SK-N-DZ (cell line): Measurements from ENCODE around the gene SORCS2.

Experiments
- DNase-seq: peaks from one replicate; pipeline ENCODE4 v3.0.0-alpha.2; 2015; ENCODE audit warnings: low spot score

The SORCS2 gene

DNA sequence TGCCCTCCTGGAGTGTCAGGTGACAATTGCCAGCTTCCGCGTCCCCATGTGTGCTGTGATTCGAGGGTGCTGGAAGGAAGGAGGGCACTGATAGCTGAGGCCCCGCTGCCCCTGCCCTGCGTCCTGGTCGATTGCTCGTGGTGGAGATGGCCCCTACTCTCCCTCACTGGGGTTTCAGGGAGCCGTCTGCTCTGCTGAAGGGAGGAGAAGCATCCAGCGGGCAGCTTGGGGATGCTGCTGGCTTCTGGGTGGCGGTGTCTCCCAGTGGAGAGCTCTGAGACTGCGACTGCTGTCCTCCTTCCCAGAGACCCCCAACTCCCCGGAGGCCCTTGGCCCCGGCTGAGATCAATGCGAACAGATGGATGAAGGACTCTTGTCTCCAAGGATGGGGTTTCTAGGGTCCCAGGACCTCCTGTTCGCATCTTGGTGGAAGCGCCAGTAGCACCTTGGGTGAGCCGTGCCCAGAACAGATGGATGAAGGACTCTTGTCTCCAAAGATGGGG lies 143.8 kb downstream of the SORCS2 start:
- no peak for DNase-seq

DNA sequence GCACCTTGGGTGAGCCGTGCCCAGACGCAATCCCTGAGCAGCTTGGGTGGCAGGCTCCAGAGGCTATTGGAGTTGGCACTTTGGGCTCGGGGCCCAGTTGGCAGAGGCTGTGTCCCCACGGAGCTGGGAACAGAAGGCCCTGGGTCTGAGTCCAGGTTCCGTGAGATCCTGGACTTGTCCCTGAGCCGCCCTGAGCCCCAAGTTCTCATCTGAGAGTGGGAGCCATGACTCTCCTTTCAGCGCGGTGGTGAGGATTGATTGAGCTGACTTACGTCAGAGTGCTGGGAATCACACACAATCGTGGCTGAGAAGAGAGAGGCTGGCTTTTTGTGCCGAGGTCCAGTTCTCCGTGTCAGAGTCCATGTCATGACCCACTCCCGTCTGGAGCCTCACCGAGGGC lies 144.4 kb downstream of the SORCS2 start:
- no peak for DNase-seq

GRCh38 chr4:7337196-7338058 lies 145.1 kb downstream of the SORCS2 start:
- DNase-seq = no peak

DNA sequence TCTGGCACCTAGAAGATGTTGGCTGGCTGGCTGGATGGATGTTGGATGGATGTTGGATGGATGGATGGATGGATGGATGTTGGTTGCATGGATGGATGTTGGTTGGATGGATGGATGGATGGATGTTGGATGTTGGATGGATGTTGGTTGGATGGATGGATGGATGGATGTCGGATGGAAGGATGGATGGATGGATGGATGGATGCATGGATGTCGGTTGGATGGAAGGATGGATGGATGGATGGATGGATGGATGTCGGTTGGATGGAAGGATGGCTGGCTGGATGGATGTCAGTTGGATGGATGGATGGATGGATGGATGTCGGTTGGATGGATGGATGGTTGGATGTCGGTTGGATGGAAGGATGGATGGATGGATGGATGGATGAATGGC lies 145.7 kb downstream of the SORCS2 start:
- DNase-seq = no peak

GRCh38 chr4:7338876-7339623 lies 146.7 kb downstream of the SORCS2 start:
- no peak for DNase-seq

DNA sequence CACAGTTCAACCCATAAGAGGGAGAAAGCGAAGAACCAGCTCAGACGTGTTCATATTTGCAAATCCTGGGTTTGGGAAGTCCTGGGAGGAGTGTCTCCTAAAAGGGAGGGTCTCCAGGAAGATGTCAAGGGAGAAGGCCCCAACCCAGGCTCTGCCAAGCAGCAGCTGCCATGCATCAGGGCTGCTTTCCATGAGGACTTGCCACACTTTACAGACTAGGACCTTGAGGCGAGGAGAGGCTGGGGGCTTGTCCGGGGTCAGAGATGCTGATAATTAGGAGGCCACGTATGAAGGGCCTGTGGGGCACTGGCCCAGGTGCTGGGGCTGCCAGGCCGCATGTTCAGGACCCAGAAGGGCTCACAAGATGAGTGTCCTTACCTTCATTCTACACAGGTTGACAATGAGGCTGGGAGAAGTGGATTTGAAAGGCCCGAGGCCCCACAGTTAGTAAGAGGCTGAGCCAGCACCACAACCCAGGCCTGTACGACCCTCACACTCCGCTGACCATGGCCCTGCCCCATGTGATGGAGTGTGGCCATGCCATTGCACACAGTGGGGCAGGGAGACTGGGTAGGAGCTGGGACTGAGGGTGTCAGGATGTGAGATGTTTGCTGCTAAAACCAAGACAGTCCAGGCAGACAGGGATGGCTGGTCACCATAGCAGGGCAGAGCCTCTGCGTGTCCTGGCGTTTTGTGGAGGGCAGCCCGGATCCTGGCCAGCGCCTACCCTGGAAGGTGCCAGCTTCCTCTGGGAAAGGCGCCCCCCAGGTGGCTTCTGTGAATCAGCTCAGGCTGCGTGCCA lies 147.6 kb downstream of the SORCS2 start:
- no peak for DNase-seq

GRCh38 chr4:7340553-7341433 lies 148.5 kb downstream of the SORCS2 start:
- DNase-seq = no peak

GRCh38 chr4:7341491-7342222 lies 149.3 kb downstream of the SORCS2 start:
- no peak for DNase-seq

DNA sequence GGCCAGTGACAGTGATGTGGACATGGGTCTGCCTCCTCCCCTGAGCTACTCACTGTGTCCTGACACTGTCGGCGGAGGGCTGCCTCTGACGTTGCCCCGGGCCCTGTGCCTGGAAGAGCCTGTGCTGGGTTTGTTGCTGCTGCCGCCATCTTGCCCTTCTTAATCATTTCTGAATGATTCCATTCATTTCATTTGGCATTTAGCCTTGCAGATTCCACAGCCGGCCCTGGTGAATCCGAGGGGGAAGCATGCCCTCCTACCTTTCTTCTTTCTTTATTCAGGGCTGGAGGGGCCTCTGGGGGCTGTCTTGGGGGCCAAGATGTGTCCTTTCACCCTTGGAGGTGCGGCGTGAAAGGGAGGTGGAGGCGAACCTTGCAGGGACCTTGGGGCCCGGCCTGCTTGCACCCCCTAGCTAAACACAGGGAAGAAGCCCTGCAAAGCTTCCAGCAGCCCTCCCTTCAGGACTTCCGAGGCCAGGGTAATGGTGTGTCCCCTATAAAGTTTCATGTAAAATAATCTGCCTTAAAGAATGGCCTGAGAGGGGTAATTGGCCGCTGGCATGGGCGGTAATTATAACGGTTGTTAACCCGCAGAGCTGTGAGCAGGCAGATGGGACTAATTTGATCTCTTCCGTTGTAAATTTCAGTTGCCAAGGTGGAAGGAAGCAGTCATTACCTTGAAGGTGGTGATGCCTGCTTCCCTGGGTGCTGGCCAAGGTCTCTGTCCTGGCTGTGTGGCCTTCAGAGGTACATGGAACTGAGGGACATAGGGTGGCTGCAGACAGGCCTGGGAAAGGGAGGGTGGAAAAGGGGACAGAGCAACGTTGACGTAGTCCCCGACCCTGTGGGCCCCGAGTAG lies 150.1 kb downstream of the SORCS2 start:
- no peak for DNase-seq

DNA sequence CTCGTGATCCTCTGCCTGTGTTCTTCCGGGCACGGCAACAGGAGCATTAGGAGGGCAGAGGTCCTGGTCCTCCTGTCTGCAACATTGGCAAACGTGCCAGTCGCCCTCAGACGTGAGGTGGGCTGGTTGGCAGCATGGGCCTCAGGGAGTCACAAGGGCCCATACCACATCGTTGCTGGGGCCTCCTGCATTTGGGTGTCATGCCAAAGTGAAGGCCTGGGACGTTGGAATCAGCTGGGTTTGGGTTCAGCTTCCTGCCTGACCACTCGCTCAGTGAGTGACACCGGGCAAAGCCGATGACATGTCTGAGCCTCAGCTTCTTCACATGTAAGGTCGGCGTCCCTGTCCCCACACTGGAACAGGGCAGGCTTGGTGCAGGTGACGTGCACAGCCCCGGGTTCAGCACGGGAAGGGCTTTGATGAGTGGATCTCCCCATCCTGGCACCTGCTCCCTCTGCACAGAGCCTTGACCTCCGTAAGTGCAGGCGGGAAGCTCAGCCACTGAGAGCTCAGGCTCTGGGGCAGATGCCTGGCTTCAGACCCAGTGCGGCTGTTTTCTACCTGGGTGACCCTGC lies 150.8 kb downstream of the SORCS2 start:
- DNase-seq = no peak

DNA sequence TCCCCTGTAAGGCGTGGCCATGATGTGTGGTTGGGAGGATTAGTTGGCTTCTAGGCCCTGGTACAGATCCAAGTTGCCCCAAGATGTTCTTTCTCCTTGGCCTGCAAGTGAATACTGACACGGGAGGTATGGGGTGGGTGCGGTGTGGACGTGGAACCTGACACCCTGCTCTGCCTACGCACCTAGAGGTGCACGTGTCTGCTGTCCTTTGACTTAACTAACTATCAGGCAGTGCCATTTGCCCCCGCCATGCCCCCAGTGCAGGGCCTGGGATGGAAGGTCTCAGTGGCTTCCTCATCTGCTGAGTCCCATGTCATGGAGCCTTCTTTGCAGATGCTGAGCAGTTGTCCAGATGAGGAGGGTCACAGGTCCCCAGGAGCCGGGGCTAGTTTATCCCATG lies 151.6 kb downstream of the SORCS2 start:
- DNase-seq = no peak

GRCh38 chr4:7344636-7345155 lies 152.4 kb downstream of the SORCS2 start:
- no peak for DNase-seq

DNA sequence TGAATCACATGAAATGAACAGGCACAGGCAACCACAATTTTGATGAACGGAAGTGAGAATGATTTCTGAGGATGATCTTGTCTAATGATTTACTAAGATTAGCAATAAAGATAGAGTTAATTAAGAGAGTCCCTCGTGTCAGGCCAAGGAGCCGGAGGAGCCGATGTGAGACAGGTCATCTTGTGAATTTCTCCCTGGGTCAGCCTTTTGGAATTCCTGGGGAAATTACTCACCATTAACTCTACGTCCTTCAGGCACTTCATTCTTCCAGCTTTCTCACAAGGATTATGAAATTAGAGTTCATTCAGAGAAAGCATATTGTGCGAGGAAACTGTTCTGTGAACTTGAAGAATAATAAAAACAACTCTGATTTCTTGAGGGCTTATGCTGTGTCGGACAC lies 155.6 kb downstream of the SORCS2 start:
- DNase-seq = no peak

GRCh38 chr4:7348946-7349900 lies 156.9 kb downstream of the SORCS2 start:
- DNase-seq = no peak

DNA sequence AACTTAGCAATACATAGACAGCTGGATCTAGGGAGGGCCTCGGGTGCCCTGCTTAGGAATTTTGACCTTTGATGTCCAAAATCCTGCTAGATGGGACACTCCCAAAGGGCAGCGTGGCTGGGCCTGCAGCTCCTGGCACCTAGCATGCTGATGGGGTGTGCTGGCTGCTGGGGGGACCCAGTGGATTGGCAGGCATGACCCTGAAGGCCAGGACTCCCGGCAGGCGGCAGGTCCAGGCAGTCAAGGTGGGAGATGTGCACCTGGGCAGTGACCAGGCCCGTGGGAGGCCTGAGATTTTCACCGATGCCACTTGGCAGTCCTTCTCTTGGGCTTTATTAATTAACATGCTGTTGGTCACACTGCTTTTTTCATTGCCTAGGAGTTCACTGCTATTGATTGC lies 158.1 kb downstream of the SORCS2 start:
- no peak for DNase-seq

DNA sequence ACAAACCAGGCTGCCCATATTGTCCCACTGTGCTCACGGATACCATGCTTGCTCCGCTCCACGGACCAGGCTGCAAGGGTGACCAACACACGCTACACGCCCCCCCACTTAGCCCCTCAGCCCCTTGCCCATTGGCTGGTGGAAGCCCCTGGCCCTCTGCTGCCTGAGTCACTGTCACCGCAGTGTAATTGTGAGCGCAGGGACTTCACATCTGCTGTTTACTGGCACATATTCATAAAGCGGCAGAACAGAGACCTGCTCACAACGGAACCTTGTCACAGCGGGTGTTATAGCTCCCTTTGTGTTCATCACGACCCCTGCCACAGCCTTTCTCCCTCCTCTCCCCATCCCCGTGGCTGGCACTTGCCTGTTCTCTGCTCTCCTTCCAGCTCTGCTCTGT lies 158.7 kb downstream of the SORCS2 start:
- DNase-seq = no peak

GRCh38 chr4:7352486-7352885 lies 160.1 kb downstream of the SORCS2 start:
- DNase-seq = no peak
